ENCODE data around the gene GPSM1. TPM values are rescaled to one million over a fixed set of nuclear protein-coding genes. Genes with fewer than 3 reads are reported as not detected.

GPSM1 gene
- total RNA-seq, 1 experiment from 2014 or later = 24.7 TPM

- H3T11ph ChIP-seq (ENCODE audit: low read length) = no peak overlapping the region
- H2BK15ac ChIP-seq (ENCODE audit: low read depth, low read length) = no peak overlapping the region
- no peaks in the 10 kb centered on the region for H3K79me1 ChIP-seq (ENCODE audit: insufficient read depth, low read depth, low read length, poor library complexity, severe bottlenecking)
- no peaks in the 10 kb centered on the region for H3K79me2 ChIP-seq (ENCODE audit: insufficient read depth, low read length)
- Mint-ChIP-seq H3K27ac (no peak overlapping the region), H3K4me3 (no peak overlapping the region), H3K9me3 (no peaks in the 10 kb centered on the region), H3K36me3 (ENCODE audit: insufficient read depth in 1 of 3, low read depth in 3 of 3) (peaks cover 37 to 85% (median 72%) of the 10 kb centered on the region in 3 experiments; a peak in 6 of 7 replicates), H3K27me3 (ENCODE audit: low read depth) (no peaks in the 10 kb centered on the region), H3K4me1 (no peaks in the 10 kb centered on the region)
- no peak overlapping the region for H2AFZ ChIP-seq (ENCODE audit: low read length)
- no peaks in the 10 kb centered on the region for H4K20me1 ChIP-seq (ENCODE audit: control insufficient read depth, insufficient read depth, insufficient read length)
- H2BK20ac ChIP-seq (ENCODE audit: low read depth, low read length, poor library complexity, severe bottlenecking) = no peak overlapping the region
- no peak for DNase-seq
- H3K9ac ChIP-seq (ENCODE audit: extremely low read depth, insufficient read length, low read length) = no peak overlapping the region
- H3K23me2 ChIP-seq (ENCODE audit: insufficient read length, low read depth, low read length, poor library complexity, severe bottlenecking) = no peaks in the 10 kb centered on the region
- H3K14ac ChIP-seq (ENCODE audit: insufficient read depth, low read length) = no peak overlapping the region
- no peak overlapping the region for H2BK12ac ChIP-seq (ENCODE audit: insufficient read length, low read depth, low read length)
- H4K5ac ChIP-seq (ENCODE audit: insufficient read length, low read depth, low read length) = no peak overlapping the region
- H4K8ac ChIP-seq (replicated peaks; ENCODE audit: insufficient read length, low read depth, low read length) = no peak overlapping the region
- no peaks in the 10 kb centered on the region for H3K27me3 ChIP-seq (ENCODE audit: insufficient read depth, low read length)
- H3K4me1 ChIP-seq (ENCODE audit: insufficient read depth, low read length) = no peaks in the 10 kb centered on the region
- H2BK120ac ChIP-seq (ENCODE audit: low read depth, low read length, poor library complexity, severe bottlenecking) = no peak overlapping the region
- no peak overlapping the region for H4K91ac ChIP-seq (ENCODE audit: insufficient read length, low read depth, low read length)
- no peak overlapping the region for H2AK5ac ChIP-seq (ENCODE audit: insufficient read length, low read length)
- WGBS (ENCODE audit: extremely low coverage, insufficient read length, low lambda C conversion rate) = no CpG with 5 or more reads among the region's 13 CpGs
- H3K27ac ChIP-seq (ENCODE audit: insufficient read length, low read depth, low read length) = no peak overlapping the region
- H3K23ac ChIP-seq (ENCODE audit: insufficient read length, low read depth, low read length) = no peak overlapping the region
- TF ChIP-seq CTCF (conservative IDR thresholded peaks at IDR 0.05) = no peak
- H3K4ac ChIP-seq (ENCODE audit: low read depth, low read length) = no peak overlapping the region
- no peak overlapping the region for H3K4me2 ChIP-seq (ENCODE audit: insufficient read depth, insufficient read length, low read length)
- H3K18ac ChIP-seq (ENCODE audit: insufficient read length, low read depth, low read length) = no peak overlapping the region
- no peak overlapping the region for H2BK5ac ChIP-seq (ENCODE audit: insufficient read length, low read length)
- H3K56ac ChIP-seq (ENCODE audit: insufficient read length, low read depth, low read length) = no peak overlapping the region
- H3K9me3 ChIP-seq (ENCODE audit: control insufficient read depth, low read depth, low read length) = no peaks in the 10 kb centered on the region
Observed at GRCh38 chr9:136386018-136386417, 58.7 kb downstream of the GPSM1 start.
